ENCODE results near the gene PFKL.

DNA sequence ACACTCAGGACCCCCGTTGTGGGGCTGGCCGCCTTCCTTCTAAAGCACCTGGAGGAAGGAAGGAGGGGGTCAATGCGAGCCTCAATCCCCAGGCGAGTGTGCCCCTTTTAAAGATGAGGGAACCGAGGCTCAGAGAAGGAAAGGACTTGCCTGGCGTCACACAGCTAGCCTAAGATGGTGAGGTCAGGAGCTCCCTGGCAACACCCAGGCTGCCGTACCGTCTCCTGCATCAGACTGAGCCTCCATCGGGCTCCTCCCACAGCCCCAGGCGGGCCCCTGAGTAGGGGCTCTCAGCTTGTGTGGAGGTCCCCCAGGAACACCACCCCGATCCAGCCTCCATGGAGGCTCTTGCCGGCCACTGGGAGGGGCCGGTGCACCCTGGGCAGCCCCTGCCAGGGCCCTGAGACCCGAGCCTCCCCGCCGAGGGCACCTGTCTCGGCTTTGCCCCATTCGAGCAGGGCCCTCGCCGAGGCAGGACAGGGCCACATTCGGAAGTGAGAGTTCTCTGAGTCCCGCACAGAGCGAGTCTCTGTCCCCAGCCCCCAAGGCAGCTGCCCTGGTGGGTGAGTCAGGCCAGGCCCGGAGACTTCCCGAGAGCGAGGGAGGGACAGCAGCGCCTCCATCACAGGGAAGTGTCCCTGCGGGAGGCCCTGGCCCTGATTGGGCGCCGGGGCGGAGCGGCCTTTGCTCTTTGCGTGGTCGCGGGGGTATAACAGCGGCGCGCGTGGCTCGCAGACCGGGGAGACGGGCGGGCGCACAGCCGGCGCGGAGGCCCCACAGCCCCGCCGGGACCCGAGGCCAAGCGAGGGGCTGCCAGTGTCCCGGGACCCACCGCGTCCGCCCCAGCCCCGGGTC is 14.5 kb upstream of the PFKL start, which contains the start of gene AIRE:
- TF ChIP-seq CREB1 (CRISPR knock-in tag; IDR thresholded peaks at IDR 0.05; ENCODE audit: low read depth), result no peak
- no peak for TF ChIP-seq EZH2phosphoT487 (IDR thresholded peaks at IDR 0.05; ENCODE audit: unreplicated experiment)
- TF ChIP-seq, protein P1, sequence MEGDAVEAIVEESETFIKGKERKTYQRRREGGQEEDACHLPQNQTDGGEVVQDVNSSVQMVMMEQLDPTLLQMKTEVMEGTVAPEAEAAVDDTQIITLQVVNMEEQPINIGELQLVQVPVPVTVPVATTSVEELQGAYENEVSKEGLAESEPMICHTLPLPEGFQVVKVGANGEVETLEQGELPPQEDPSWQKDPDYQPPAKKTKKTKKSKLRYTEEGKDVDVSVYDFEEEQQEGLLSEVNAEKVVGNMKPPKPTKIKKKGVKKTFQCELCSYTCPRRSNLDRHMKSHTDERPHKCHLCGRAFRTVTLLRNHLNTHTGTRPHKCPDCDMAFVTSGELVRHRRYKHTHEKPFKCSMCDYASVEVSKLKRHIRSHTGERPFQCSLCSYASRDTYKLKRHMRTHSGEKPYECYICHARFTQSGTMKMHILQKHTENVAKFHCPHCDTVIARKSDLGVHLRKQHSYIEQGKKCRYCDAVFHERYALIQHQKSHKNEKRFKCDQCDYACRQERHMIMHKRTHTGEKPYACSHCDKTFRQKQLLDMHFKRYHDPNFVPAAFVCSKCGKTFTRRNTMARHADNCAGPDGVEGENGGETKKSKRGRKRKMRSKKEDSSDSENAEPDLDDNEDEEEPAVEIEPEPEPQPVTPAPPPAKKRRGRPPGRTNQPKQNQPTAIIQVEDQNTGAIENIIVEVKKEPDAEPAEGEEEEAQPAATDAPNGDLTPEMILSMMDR (conservative IDR thresholded peaks at IDR 0.05; ENCODE audit: low read depth in 2 of 2), result no peak
- TF ChIP-seq EZH2 (IDR thresholded peaks at IDR 0.05; ENCODE audit: low read depth, unreplicated experiment), result no peak
- TF ChIP-seq JUNB (IDR thresholded peaks at IDR 0.05; ENCODE audit: unreplicated experiment), result no peak
- no peak for TF ChIP-seq POLR2AphosphoS5 (IDR thresholded peaks at IDR 0.05; ENCODE audit: low read depth)
- TF ChIP-seq STAT1 (IDR thresholded peaks at IDR 0.05; ENCODE audit: unreplicated experiment), result no peak
- no peak for TF ChIP-seq NANOG (IDR thresholded peaks at IDR 0.05; ENCODE audit: borderline replicate concordance)
- no peak for TF ChIP-seq ZNF114 (CRISPR knock-in tag; IDR thresholded peaks at IDR 0.05)
